ENCODE measurements around the gene EVX2. TPM values are rescaled to one million over a fixed set of nuclear protein-coding genes. Genes with fewer than 3 reads are reported as not detected.
A peak's percentile ranks its signal among the peaks of the same experiment; 100 is the strongest.

EVX2 gene
- total RNA-seq, 2 donors from 2014 or later, result 1.2 to 1.6 TPM

GRCh38 chr2:176106581-176107539 is 23.1 kb upstream of the EVX2 start, which contains the start of gene HOXD11:
Gene HOXD11 (plus strand): TSS chr2:176107280. CDS start chr2:176107356, 76 bp downstream.
- intact Hi-C loops (cut with DNase I), result no loop called here
- DNase-seq (ENCODE audit: low spot score), result peak; percentile 81
- H3K27me3 ChIP-seq (replicated peaks; ENCODE audit: insufficient read depth), result peaks cover 22% of the 10 kb centered on the region
- H3K36me3 ChIP-seq, result no peaks in the 10 kb centered on the region
- no peaks in the 10 kb centered on the region for H3K4me1 ChIP-seq (replicated peaks)
- H3K27ac ChIP-seq, result peak within 1 kb of the TSS; percentile 87 to 89
- WGBS, result 3% methylated on average over 78 of the region's 85 CpGs
- no peaks in the 10 kb centered on the region for H3K9me3 ChIP-seq
- TF ChIP-seq POLR2A (IDR thresholded peaks at IDR 0.05) (peak; percentile 42), POLR2AphosphoS5 (IDR thresholded peaks at IDR 0.05) (peak; percentile 61), CTCF (IDR thresholded peaks at IDR 0.05) (peak in 1 of 4 experiments; percentile 10)
- peak within 1 kb of the TSS; percentile 32 to 46 for H3K4me3 ChIP-seq

GRCh38 chr2:176105730-176106580 is 22.2 kb upstream of the EVX2 start:
- 24% methylated on average over 25 of the region's 25 CpGs for WGBS

GRCh38 chr2:176105078-176105729 is 21.4 kb upstream of the EVX2 start:
- WGBS, result 21% methylated on average over 25 of the region's 25 CpGs
- no peak for DNase-seq (ENCODE audit: low spot score)
- intact Hi-C loops (cut with DNase I), result no loop called here
- TF ChIP-seq CTCF (IDR thresholded peaks at IDR 0.05) (no peak), POLR2A (IDR thresholded peaks at IDR 0.05) (no peak), POLR2AphosphoS5 (IDR thresholded peaks at IDR 0.05) (no peak)
- H3K9me3 ChIP-seq, result no peaks in the 10 kb centered on the region
- H3K27ac ChIP-seq, result peak overlapping the region; percentile 87 to 89
- peak overlapping the region; percentile 32 to 45 for H3K4me3 ChIP-seq
- H3K4me1 ChIP-seq (replicated peaks), result no peaks in the 10 kb centered on the region
- peaks cover 22% of the 10 kb centered on the region for H3K27me3 ChIP-seq (replicated peaks; ENCODE audit: insufficient read depth)
- no peaks in the 10 kb centered on the region for H3K36me3 ChIP-seq

More at GRCh38 chr2:176105730-176106580, 22.2 kb upstream of the EVX2 start:
- intact Hi-C loops (cut with DNase I), result no loop called here
- no peaks in the 10 kb centered on the region for H3K36me3 ChIP-seq
- no peaks in the 10 kb centered on the region for H3K4me1 ChIP-seq (replicated peaks)
- H3K9me3 ChIP-seq, result no peaks in the 10 kb centered on the region
- TF ChIP-seq POLR2AphosphoS5 (IDR thresholded peaks at IDR 0.05), result no peak
- no peak for TF ChIP-seq CTCF (IDR thresholded peaks at IDR 0.05)
- TF ChIP-seq POLR2A (IDR thresholded peaks at IDR 0.05), result no peak
- peaks cover 22% of the 10 kb centered on the region for H3K27me3 ChIP-seq (replicated peaks; ENCODE audit: insufficient read depth)
- DNase-seq (ENCODE audit: low spot score), result no peak
- peak overlapping the region; percentile 32 to 45 for H3K4me3 ChIP-seq
- peak overlapping the region; percentile 87 to 89 for H3K27ac ChIP-seq

- peak in 2 of 4 experiments; percentile 13 for TF ChIP-seq CTCF (IDR thresholded peaks at IDR 0.05)
- TF ChIP-seq POLR2A (IDR thresholded peaks at IDR 0.05), result peak; percentile 40
- peak; percentile 23 for TF ChIP-seq POLR2AphosphoS5 (IDR thresholded peaks at IDR 0.05)
- DNase-seq (ENCODE audit: low spot score), result no peak
These were observed 20.7 kb upstream of the EVX2 start for GRCh38 chr2:176104316-176105077.

More at GRCh38 chr2:176104316-176105077, 20.7 kb upstream of the EVX2 start:
- H3K4me3 ChIP-seq, result peak overlapping the region; percentile 32 to 45
- no peaks in the 10 kb centered on the region for H3K36me3 ChIP-seq
- peaks cover 21% of the 10 kb centered on the region for H3K27me3 ChIP-seq (replicated peaks; ENCODE audit: insufficient read depth)
- peak overlapping the region; percentile 87 to 89 for H3K27ac ChIP-seq
- WGBS, result 4% methylated on average over 56 of the region's 56 CpGs
- no peaks in the 10 kb centered on the region for H3K4me1 ChIP-seq (replicated peaks)
- intact Hi-C loops (cut with DNase I), result no loop called here
- H3K9me3 ChIP-seq, result no peaks in the 10 kb centered on the region

All from prostate gland (tissue), 2 donors.